ENCODE measurements around the gene RGS7. TPM values are rescaled to one million over a fixed set of nuclear protein-coding genes. Genes with fewer than 3 reads are reported as not detected.

Gene RGS7
- total RNA-seq, 1 experiment from 2014 or later: 1.0 TPM

- H3K27ac Mint-ChIP-seq (ENCODE audit: unreplicated experiment): no peak overlapping the region
- H3K4me1 Mint-ChIP-seq (ENCODE audit: low read depth, unreplicated experiment): peaks cover 9% of the 10 kb centered on the region
- no peak overlapping the region for H3K4me3 Mint-ChIP-seq (ENCODE audit: low read depth, unreplicated experiment)
- H3K27me3 Mint-ChIP-seq (ENCODE audit: unreplicated experiment): no peaks in the 10 kb centered on the region
- H3K36me3 Mint-ChIP-seq (ENCODE audit: insufficient read depth, unreplicated experiment): no peaks in the 10 kb centered on the region
- intact Hi-C loops (cut with micrococcal nuclease; ENCODE audit: unreplicated experiment): no loop called here
- CTCF ChIA-PET: interaction anchor here (0.6 kb wide), 1 partner anchor 135 kb away, joined by 3 read pairs; no protein-coding TSS in a partner anchor
- TF ChIP-seq, protein P1, sequence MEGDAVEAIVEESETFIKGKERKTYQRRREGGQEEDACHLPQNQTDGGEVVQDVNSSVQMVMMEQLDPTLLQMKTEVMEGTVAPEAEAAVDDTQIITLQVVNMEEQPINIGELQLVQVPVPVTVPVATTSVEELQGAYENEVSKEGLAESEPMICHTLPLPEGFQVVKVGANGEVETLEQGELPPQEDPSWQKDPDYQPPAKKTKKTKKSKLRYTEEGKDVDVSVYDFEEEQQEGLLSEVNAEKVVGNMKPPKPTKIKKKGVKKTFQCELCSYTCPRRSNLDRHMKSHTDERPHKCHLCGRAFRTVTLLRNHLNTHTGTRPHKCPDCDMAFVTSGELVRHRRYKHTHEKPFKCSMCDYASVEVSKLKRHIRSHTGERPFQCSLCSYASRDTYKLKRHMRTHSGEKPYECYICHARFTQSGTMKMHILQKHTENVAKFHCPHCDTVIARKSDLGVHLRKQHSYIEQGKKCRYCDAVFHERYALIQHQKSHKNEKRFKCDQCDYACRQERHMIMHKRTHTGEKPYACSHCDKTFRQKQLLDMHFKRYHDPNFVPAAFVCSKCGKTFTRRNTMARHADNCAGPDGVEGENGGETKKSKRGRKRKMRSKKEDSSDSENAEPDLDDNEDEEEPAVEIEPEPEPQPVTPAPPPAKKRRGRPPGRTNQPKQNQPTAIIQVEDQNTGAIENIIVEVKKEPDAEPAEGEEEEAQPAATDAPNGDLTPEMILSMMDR (IDR thresholded peaks at IDR 0.05; ENCODE audit: unreplicated experiment): no peak
- H3K9me3 Mint-ChIP-seq (ENCODE audit: low read depth, unreplicated experiment): peaks cover 4% of the 10 kb centered on the region
- BruUV-seq (replicated peaks): no TSS peak
- no peak for DNase-seq
These were observed 414.1 kb downstream of the RGS7 start for GRCh38 chr1:240942901-240943300.

DNA sequence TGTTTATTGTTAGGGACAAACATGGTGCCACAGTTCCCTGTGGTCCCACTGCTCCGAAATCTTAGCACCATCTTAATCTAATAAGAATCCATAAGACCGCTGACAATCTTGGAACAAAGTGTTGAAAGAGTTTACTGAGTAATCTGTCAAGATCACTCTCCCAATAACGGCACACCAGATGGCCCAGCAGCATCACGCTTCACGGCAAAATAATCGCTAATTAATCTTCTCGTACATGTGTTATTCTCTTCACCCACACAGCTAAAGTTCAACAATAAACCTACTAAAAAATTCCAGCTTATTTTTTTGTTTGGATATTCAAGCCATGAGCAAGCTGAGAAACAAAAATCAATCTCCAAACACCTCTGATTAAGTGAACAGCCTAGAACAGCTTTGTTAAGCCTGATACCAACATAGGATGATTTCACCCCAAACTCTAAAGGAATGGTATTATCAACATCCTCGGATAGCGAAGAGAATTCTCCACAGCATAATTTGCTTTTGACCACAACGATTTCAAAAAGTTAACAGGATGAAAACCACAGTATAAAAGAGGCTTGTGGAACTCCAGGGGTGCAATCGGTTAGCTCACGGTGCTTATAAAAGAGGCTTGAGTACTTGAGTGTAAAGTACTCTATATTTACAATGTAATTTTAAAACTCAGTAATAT is 415.2 kb downstream of the RGS7 start:
- peaks cover 9% of the 10 kb centered on the region for H3K9me3 Mint-ChIP-seq (ENCODE audit: low read depth, unreplicated experiment)
- H3K4me3 Mint-ChIP-seq (ENCODE audit: low read depth, unreplicated experiment): no peak overlapping the region
- no peak for DNase-seq
- H3K36me3 Mint-ChIP-seq (ENCODE audit: insufficient read depth, unreplicated experiment): no peaks in the 10 kb centered on the region
- TF ChIP-seq, protein P1 (IDR thresholded peaks at IDR 0.05; ENCODE audit: unreplicated experiment): no peak
- no TSS peak for BruUV-seq (replicated peaks)
- H3K27me3 Mint-ChIP-seq (ENCODE audit: unreplicated experiment): no peaks in the 10 kb centered on the region
- no peaks in the 10 kb centered on the region for H3K4me1 Mint-ChIP-seq (ENCODE audit: low read depth, unreplicated experiment)
- CTCF ChIA-PET: interaction anchor here (0.6 kb wide), 2 partner anchors 134 to 446 kb away, joined by 3 read pairs; no protein-coding TSS in a partner anchor
- no peak overlapping the region for H3K27ac Mint-ChIP-seq (ENCODE audit: unreplicated experiment)
- intact Hi-C loops (cut with micrococcal nuclease; ENCODE audit: unreplicated experiment): no loop called here

- Mint-ChIP-seq H3K4me1 (ENCODE audit: low read depth, unreplicated experiment) (no peaks in the 10 kb centered on the region), H3K4me3 (ENCODE audit: low read depth, unreplicated experiment) (no peak overlapping the region), H3K27ac (ENCODE audit: unreplicated experiment) (no peak overlapping the region), H3K9me3 (ENCODE audit: low read depth, unreplicated experiment) (peaks cover 12% of the 10 kb centered on the region), H3K36me3 (ENCODE audit: insufficient read depth, unreplicated experiment) (no peaks in the 10 kb centered on the region), H3K27me3 (ENCODE audit: unreplicated experiment) (no peaks in the 10 kb centered on the region)
- CTCF ChIA-PET: no interaction called here
- no peak for DNase-seq
- BruUV-seq (replicated peaks): no TSS peak
- intact Hi-C loops (cut with micrococcal nuclease; ENCODE audit: unreplicated experiment): no loop called here
- TF ChIP-seq, protein P1 (IDR thresholded peaks at IDR 0.05; ENCODE audit: unreplicated experiment): no peak
These were observed 419.9 kb downstream of the RGS7 start for GRCh38 chr1:240936911-240937668.

GRCh38 chr1:240935920-240936319 is 421.1 kb downstream of the RGS7 start:
- H3K4me3 Mint-ChIP-seq (ENCODE audit: low read depth, unreplicated experiment): no peak overlapping the region
- TF ChIP-seq, protein P1 (IDR thresholded peaks at IDR 0.05; ENCODE audit: unreplicated experiment): no peak
- H3K27ac Mint-ChIP-seq (ENCODE audit: unreplicated experiment): no peak overlapping the region
- H3K9me3 Mint-ChIP-seq (ENCODE audit: low read depth, unreplicated experiment): peaks cover 12% of the 10 kb centered on the region
- H3K36me3 Mint-ChIP-seq (ENCODE audit: insufficient read depth, unreplicated experiment): no peaks in the 10 kb centered on the region
- intact Hi-C loops (cut with micrococcal nuclease; ENCODE audit: unreplicated experiment): no loop called here
- no TSS peak for BruUV-seq (replicated peaks)
- no peaks in the 10 kb centered on the region for H3K4me1 Mint-ChIP-seq (ENCODE audit: low read depth, unreplicated experiment)
- no peaks in the 10 kb centered on the region for H3K27me3 Mint-ChIP-seq (ENCODE audit: unreplicated experiment)
- no peak for DNase-seq
- CTCF ChIA-PET: interaction anchor here (1.2 kb wide), 1 partner anchor 13 kb away, joined by 3 read pairs; no protein-coding TSS in a partner anchor

Measured in Calu3 (cell line).